Measurements from ENCODE around the gene CDC42SE1. TPM values are rescaled to one million over a fixed set of nuclear protein-coding genes. Genes with fewer than 3 reads are reported as not detected.

The CDC42SE1 gene
- total RNA-seq, 1 donor: 49.6 TPM

- Histone ChIP-seq H2AFZ (ENCODE audit: low read length) (no peak overlapping the region), H3K27ac (ENCODE audit: low read depth, low read length) (peak overlapping the region; percentile 83)
- DNase-seq (ENCODE audit: insufficient read length, low spot score, missing footprints): no peak
Observed at GRCh38 chr1:151048645-151049032, 10.8 kb downstream of the CDC42SE1 start.

GRCh38 chr1:151047925-151048644, 11.3 kb downstream of the CDC42SE1 start:
- Histone ChIP-seq H3K27ac (ENCODE audit: low read depth, low read length) (peak overlapping the region; percentile 83), H3K36me3 (ENCODE audit: insufficient read depth, low read length) (peaks cover 28% of the 10 kb centered on the region), H3K4me2 (ENCODE audit: insufficient read depth, low read length) (peak overlapping the region; percentile 97), H4K20me1 (ENCODE audit: insufficient read depth, low read length) (peaks cover 4% of the 10 kb centered on the region), H3K27me3 (ENCODE audit: insufficient read depth, low read length) (no peaks in the 10 kb centered on the region), H3K4me3 (ENCODE audit: insufficient read depth, low read length) (peak overlapping the region; percentile 88), H2AFZ (ENCODE audit: low read length) (peak overlapping the region; percentile 68), H3K4me1 (ENCODE audit: insufficient read depth, low read length) (peaks cover 11% of the 10 kb centered on the region), H3K9me3 (ENCODE audit: low read depth, low read length) (no peaks in the 10 kb centered on the region), H3K79me2 (ENCODE audit: insufficient read depth, low read length) (peaks cover 3% of the 10 kb centered on the region)
- no peak for TF ChIP-seq CTCF (IDR thresholded peaks at IDR 0.05; ENCODE audit: extremely low read depth, low read depth, low read length)
- peak; percentile 95 for DNase-seq (ENCODE audit: insufficient read length, low spot score, missing footprints)

More at GRCh38 chr1:151048645-151049032, 10.8 kb downstream of the CDC42SE1 start:
- peaks cover 4% of the 10 kb centered on the region for H4K20me1 ChIP-seq (ENCODE audit: insufficient read depth, low read length)
- H3K79me2 ChIP-seq (ENCODE audit: insufficient read depth, low read length): peaks cover 3% of the 10 kb centered on the region
- no peaks in the 10 kb centered on the region for H3K9me3 ChIP-seq (ENCODE audit: low read depth, low read length)
- peaks cover 11% of the 10 kb centered on the region for H3K4me1 ChIP-seq (ENCODE audit: insufficient read depth, low read length)
- peak overlapping the region; percentile 97 for H3K4me2 ChIP-seq (ENCODE audit: insufficient read depth, low read length)
- TF ChIP-seq CTCF (IDR thresholded peaks at IDR 0.05; ENCODE audit: extremely low read depth, low read depth, low read length): peak; percentile 52
- H3K4me3 ChIP-seq (ENCODE audit: insufficient read depth, low read length): peak overlapping the region; percentile 88
- peaks cover 34% of the 10 kb centered on the region for H3K36me3 ChIP-seq (ENCODE audit: insufficient read depth, low read length)
- no peaks in the 10 kb centered on the region for H3K27me3 ChIP-seq (ENCODE audit: insufficient read depth, low read length)

GRCh38 chr1:151047591-151047924, 11.9 kb downstream of the CDC42SE1 start, which contains the start of gene C1orf56:
Gene C1orf56, plus strand, starts transcription at chr1:151047751. Its CDS starts 97 bp downstream, at chr1:151047848.
- Histone ChIP-seq H3K36me3 (ENCODE audit: insufficient read depth, low read length) (peaks cover 23% of the 10 kb centered on the region), H2AFZ (ENCODE audit: low read length) (peak within 1 kb of the TSS; percentile 68), H3K4me2 (ENCODE audit: insufficient read depth, low read length) (peak within 1 kb of the TSS; percentile 97), H3K4me3 (ENCODE audit: insufficient read depth, low read length) (peak within 1 kb of the TSS; percentile 88), H3K9me3 (ENCODE audit: low read depth, low read length) (no peaks in the 10 kb centered on the region), H3K27ac (ENCODE audit: low read depth, low read length) (peak within 1 kb of the TSS; percentile 83), H3K79me2 (ENCODE audit: insufficient read depth, low read length) (peaks cover 3% of the 10 kb centered on the region), H4K20me1 (ENCODE audit: insufficient read depth, low read length) (no peaks in the 10 kb centered on the region), H3K4me1 (ENCODE audit: insufficient read depth, low read length) (peaks cover 11% of the 10 kb centered on the region), H3K27me3 (ENCODE audit: insufficient read depth, low read length) (no peaks in the 10 kb centered on the region)
- DNase-seq (ENCODE audit: insufficient read length, low spot score, missing footprints): peak; percentile 95
- TF ChIP-seq CTCF (IDR thresholded peaks at IDR 0.05; ENCODE audit: extremely low read depth, low read depth, low read length): no peak

- Histone ChIP-seq H3K79me2 (ENCODE audit: insufficient read depth, low read length) (no peaks in the 10 kb centered on the region), H3K4me1 (ENCODE audit: insufficient read depth, low read length) (peaks cover 3% of the 10 kb centered on the region), H3K4me2 (ENCODE audit: insufficient read depth, low read length) (no peak overlapping the region), H3K4me3 (ENCODE audit: insufficient read depth, low read length) (no peak overlapping the region), H3K27ac (ENCODE audit: low read depth, low read length) (no peak overlapping the region), H3K27me3 (ENCODE audit: insufficient read depth, low read length) (no peaks in the 10 kb centered on the region), H2AFZ (ENCODE audit: low read length) (no peak overlapping the region), H4K20me1 (ENCODE audit: insufficient read depth, low read length) (no peaks in the 10 kb centered on the region), H3K36me3 (ENCODE audit: insufficient read depth, low read length) (no peaks in the 10 kb centered on the region), H3K9me3 (ENCODE audit: low read depth, low read length) (no peaks in the 10 kb centered on the region)
- TF ChIP-seq CTCF (IDR thresholded peaks at IDR 0.05; ENCODE audit: extremely low read depth, low read depth, low read length): no peak
- no peak for DNase-seq (ENCODE audit: insufficient read length, low spot score, missing footprints)
Observed at GRCh38 chr1:151043163-151043562, 16.3 kb downstream of the CDC42SE1 start.
